HL-60 (cell line): ENCODE results near the gene FKBP15.
A peak's percentile ranks its signal among the peaks of the same experiment; 100 is the strongest.

Experiments used
- DNase-seq, 2 experiments: peaks; one replicate each; pipeline ENCODE4 v3.0.0-alpha.2; 2010 to 2020; ENCODE audit warnings: low read depth in 1 of 2, low spot score in 1 of 2
- H3K27ac ChIP-seq: fragments of 250-450 bp; sonication (Bioruptor Pico); replicated peaks from 2 replicates; pipeline ENCODE4 v1.5.1; 2020; ENCODE audit warnings: mild to moderate bottlenecking, moderate library complexity
- H3K27me3 ChIP-seq: fragments of 250-450 bp; sonication (Bioruptor Pico); 2 replicates; pipeline ENCODE4 v1.5.1; 2021; ENCODE audit warnings: mild to moderate bottlenecking, moderate library complexity; ENCODE audit not compliant: insufficient read depth, poor library complexity, severe bottlenecking
- H3K4me3 ChIP-seq: replicated peaks from 2 replicates; pipeline ENCODE4 v1.5.1; 2011; ENCODE audit warnings: mild to moderate bottlenecking, control low read depth, low read length; ENCODE audit not compliant: insufficient read depth
- CTCF ChIP-seq: IDR thresholded peaks from one replicate; pipeline ENCODE4 v1.5.1; 2011; ENCODE audit warnings: low read length, control low read depth, inconsistent platforms; ENCODE audit not compliant: insufficient read depth
- GABPA ChIP-seq: IDR thresholded peaks from 2 replicates; pipeline ENCODE4 v1.6.1; 2012; ENCODE audit warnings: low read depth
- POLR2AphosphoS5 ChIP-seq: IDR thresholded peaks from 2 replicates; pipeline ENCODE4 v1.6.1; 2012; ENCODE audit warnings: low read depth
- REST ChIP-seq: IDR thresholded peaks from 2 replicates; pipeline ENCODE4 v1.6.1; 2012; ENCODE audit warnings: low read depth; ENCODE audit not compliant: insufficient replicate concordance
- SPI1 ChIP-seq: IDR thresholded peaks from 2 replicates; pipeline ENCODE4 v1.6.1; 2012; ENCODE audit warnings: low read depth, mild to moderate bottlenecking, borderline replicate concordance

The FKBP15 gene

GRCh38 chr9:113178087-113178486, 43.0 kb downstream of the FKBP15 start:
- TF ChIP-seq POLR2AphosphoS5 (no peak), SPI1 (no peak), GABPA (no peak), REST (no peak), CTCF (no peak)
- DNase-seq = no peak
- H3K27ac ChIP-seq = no peak overlapping the region

GRCh38 chr9:113177251-113177650, 43.8 kb downstream of the FKBP15 start:
- DNase-seq = no peak
- TF ChIP-seq CTCF (no peak), SPI1 (no peak), REST (no peak), GABPA (no peak), POLR2AphosphoS5 (no peak)
- Histone ChIP-seq H3K4me3 (no peak overlapping the region), H3K27ac (no peak overlapping the region), H3K27me3 (no peaks in the 10 kb centered on the region)

More at GRCh38 chr9:113178087-113178486, 43.0 kb downstream of the FKBP15 start:
- no peaks in the 10 kb centered on the region for H3K27me3 ChIP-seq
- no peak overlapping the region for H3K4me3 ChIP-seq

- Histone ChIP-seq H3K27me3 (no peaks in the 10 kb centered on the region), H3K4me3 (no peak overlapping the region), H3K27ac (no peak overlapping the region)
- TF ChIP-seq GABPA (no peak), POLR2AphosphoS5 (no peak), SPI1 (no peak), CTCF (no peak), REST (no peak)
- DNase-seq = peak in 1 of 2 experiments; percentile 15
These were observed 44.3 kb downstream of the FKBP15 start for GRCh38 chr9:113176803-113177202.
